ENCODE results near the gene FIP1L1. TPM values are rescaled to one million over a fixed set of nuclear protein-coding genes. Genes with fewer than 3 reads are reported as not detected.

The FIP1L1 gene
- total and polyA plus RNA-seq, 2 of the 13 experiments (the other 11 are each of a cell fraction or from before 2014, with no cell fraction given), result 14.9 to 69.4 TPM

- TF ChIP-seq ZBTB10 (CRISPR knock-in tag; IDR thresholded peaks at IDR 0.05; ENCODE audit: borderline replicate concordance) (peak; percentile 41; the same call in 1 of the 2 replicates), ZBTB1 (CRISPR knock-in tag; IDR thresholded peaks at IDR 0.05; ENCODE audit: borderline replicate concordance) (no peak), SRSF9 (IDR thresholded peaks at IDR 0.05; ENCODE audit: borderline replicate concordance, insufficient read depth, low read depth, low read length, poor library complexity, severe bottlenecking) (no peak), IRF9 (CRISPR knock-in tag; IDR thresholded peaks at IDR 0.05; ENCODE audit: borderline replicate concordance) (peak; percentile 87; the same call in 1 of the 2 replicates), ZNF264 (CRISPR knock-in tag; IDR thresholded peaks at IDR 0.05) (peak; percentile 75; the same call in 1 of the 2 replicates), SSRP1 (CRISPR knock-in tag; IDR thresholded peaks at IDR 0.05) (no peak), FOXA3 (CRISPR knock-in tag; IDR thresholded peaks at IDR 0.05) (0 out of 2 replicates have a peak, but pooled peaks have one; percentile 22), MAFF (IDR thresholded peaks at IDR 0.05; ENCODE audit: low read depth, low read length) (no peak), ZNF552 (CRISPR knock-in tag; IDR thresholded peaks at IDR 0.05; ENCODE audit: borderline replicate concordance) (0 out of 2 replicates have a peak, but pooled peaks have one; percentile 24), GTF2F1 (IDR thresholded peaks at IDR 0.05; ENCODE audit: low read length) (no peak), ZNF709 (CRISPR knock-in tag; IDR thresholded peaks at IDR 0.05) (peak; percentile 87; the same call in 1 of the 2 replicates), POGK (CRISPR knock-in tag; conservative IDR thresholded peaks at IDR 0.05) (peak; percentile 70), ZNF282 (IDR thresholded peaks at IDR 0.05; ENCODE audit: partially characterized antibody) (no peak), HDAC6 (IDR thresholded peaks at IDR 0.05; ENCODE audit: low read depth, low read length) (no peak), ZNF841 (CRISPR knock-in tag; IDR thresholded peaks at IDR 0.05; ENCODE audit: borderline replicate concordance) (no peak), RAD51 (IDR thresholded peaks at IDR 0.05; ENCODE audit: borderline replicate concordance) (no peak), IRF2 (CRISPR knock-in tag; IDR thresholded peaks at IDR 0.05) (peak; percentile 42; the same call in 1 of the 2 replicates), ZNF33A (CRISPR knock-in tag; IDR thresholded peaks at IDR 0.05; ENCODE audit: borderline replicate concordance) (0 out of 2 replicates have a peak, but pooled peaks have one; percentile 82), TFDP1 (CRISPR knock-in tag; IDR thresholded peaks at IDR 0.05; ENCODE audit: borderline replicate concordance) (peak; percentile 81), GLI4 (CRISPR knock-in tag; IDR thresholded peaks at IDR 0.05; ENCODE audit: borderline replicate concordance) (peak; percentile 86), ZNF547 (CRISPR knock-in tag; IDR thresholded peaks at IDR 0.05) (peak; percentile 78)
These were observed at the start of gene FIP1L1 (continued) for GRCh38 chr4:53377319-53378170.
